NCI-H345 treated with DMSO at 0.1 percent for 48 hours (cell line): Measurements from ENCODE around the gene MED12L.
"Not testable (repeated sequence)": the region's sequence is repeated elsewhere in the genome, so short reads cannot be mapped to it uniquely, and the experiment has no call there.

ENCODE experiments used
- DNase-seq: peaks from one replicate; lab custom pipeline; 2025; ENCODE audit not compliant: unreplicated experiment; lab: John Stamatoyannopoulos, UW

Gene MED12L

GRCh38 chr3:151133917-151134450 is 48.5 kb downstream of the MED12L start:
- no peak for DNase-seq

GRCh38 chr3:151135541-151136337 is 50.3 kb downstream of the MED12L start:
- peak; percentile 38 for DNase-seq

DNA sequence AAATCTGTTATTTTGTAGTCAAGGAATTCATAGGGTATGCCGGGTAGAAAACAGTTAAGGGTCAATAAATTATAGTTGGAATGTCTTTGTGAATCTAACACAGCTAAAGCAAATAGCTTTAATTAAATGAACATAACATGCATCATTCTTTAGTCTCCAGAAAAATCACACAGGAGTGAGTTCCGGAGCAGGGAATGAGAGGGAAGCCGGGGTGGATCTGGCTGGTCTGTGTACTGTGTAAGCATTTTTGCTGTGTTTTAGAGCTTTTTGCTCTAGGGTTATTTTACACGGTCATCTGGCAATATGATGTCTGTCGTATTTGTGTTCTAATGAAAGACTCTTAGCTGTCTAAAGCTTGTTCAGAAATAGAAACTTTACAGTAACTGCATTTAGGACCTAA is 57.5 kb downstream of the MED12L start:
- no peak for DNase-seq

DNA sequence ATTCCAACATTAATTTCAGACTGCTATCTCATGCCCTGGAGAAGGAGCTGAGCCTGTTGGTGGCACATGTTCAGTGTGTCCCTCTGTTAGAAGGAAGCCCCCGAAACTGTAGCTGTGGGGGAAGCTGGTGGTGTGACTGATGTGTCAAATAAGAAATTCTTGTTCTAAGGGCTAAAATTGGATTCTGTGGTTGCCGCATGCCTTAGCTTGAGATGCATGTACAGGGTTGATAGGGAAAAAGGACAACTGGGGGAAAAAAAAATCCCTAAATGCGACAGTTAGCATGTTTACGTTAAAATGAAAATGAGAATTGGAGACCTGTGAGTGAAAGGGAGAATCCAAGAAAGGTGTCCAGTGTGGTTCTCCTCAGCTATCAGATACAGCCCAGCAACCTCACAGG is 58.6 kb downstream of the MED12L start:
- no peak for DNase-seq

DNA sequence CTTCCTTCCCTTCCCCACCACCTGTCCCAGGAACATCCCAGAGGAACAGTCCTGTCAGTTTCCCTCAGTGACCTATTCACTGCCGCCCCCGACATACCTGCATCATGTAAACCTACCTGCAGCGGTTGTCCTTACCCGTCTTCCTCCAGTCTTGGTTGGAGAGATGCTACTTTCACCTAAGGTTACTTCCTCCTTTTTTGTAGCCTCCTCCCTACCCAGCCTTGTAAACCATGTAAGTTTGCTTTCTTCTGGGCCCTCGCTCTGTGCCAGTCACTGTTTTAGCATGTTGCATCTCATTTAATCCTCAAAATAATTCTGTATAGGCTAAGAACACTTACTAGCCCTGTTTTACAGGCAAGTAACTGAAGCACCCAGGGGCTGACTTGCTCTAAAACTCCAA is 59.3 kb downstream of the MED12L start:
- no peak for DNase-seq

DNA sequence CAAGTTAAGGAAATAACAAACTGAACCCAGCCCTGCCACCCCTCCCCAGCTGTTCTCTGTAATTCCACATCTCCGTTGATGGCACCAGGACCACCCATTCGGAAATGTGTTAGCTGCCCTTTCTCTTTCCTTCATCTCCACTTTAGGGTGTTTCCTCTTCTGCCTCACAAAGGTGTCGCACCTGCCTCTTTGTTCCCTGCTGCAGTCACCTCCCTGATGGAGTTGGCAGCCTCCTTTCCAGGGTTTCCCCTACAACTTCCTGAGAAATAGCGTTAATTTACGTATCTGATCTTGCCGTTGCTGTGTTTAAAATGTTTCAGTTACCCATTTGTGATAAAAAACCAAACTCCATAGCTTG is 60.2 kb downstream of the MED12L start:
- DNase-seq, result no peak

DNA sequence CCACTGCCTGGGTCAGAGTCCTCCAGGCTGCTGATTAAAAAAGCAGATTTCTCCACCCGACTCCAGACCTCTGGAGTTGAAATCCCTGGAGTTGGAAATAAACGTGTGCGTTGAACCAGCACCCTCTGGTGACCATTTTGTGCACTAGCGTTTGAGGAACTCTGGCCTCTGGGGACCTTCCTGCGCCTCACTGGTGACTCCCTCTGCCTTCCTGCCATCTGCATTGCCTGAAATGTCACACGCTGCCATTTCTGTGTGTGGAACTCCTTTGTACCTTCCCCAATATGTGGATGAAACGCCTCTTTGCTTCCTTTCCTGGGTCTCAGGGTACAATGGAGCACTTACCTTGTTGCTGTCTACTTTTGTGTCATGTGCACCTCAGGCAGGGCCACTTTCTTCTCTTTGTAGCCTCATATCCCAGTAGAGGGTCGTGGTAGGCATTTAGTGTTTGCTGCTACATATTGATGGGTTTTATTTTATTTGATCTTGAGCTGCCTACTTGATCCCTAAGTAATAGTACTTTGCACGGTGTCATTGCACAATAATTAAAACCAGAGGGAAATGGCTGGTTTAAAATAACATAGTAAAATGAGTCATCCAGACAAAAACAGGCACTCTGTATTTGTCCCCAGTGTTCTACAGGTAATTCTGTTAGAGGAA is 60.7 kb downstream of the MED12L start:
- peak; percentile 66 for DNase-seq

GRCh38 chr3:151146731-151147091 is 61.2 kb downstream of the MED12L start:
- no peak for DNase-seq

- no peak for DNase-seq
Measured at GRCh38 chr3:151147299-151147698, 61.8 kb downstream of the MED12L start.

GRCh38 chr3:151152455-151153079 is 67.1 kb downstream of the MED12L start:
- no peak for DNase-seq

- DNase-seq, result no peak
Measured at GRCh38 chr3:151154566-151154965, 69.1 kb downstream of the MED12L start.

DNA sequence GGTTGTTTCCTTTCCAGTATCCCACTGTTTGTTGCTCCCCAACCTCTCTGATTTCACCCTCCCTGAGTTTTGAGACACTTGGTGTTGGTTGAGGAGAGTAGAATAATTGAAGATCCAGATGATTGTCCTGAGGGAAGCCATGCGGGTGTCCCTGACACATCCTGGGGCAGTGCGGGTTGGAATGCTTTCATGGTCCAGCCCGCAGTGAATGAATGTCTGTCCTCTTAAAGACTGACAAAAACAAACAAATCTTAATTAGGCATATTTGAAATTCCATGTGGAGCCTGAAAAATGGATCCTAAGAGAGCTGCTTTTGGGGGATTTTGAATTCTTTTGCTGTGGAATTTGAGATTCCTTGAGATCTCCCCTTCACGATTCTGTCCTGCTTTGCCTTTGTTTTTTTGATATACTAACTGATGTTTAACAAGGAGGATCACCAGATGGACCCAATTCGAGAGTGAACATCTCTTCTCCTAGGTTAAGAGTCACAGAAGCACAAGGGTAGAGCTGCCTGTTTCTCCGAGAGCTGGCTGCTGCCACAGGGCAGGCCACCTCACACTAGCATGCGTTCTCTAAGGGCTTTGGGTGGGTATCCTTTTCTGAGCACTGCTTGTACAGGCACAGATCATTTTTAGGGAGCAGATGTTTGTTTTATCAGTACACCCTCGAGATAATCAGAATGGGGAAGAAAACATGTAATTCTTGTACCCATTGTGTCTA is 70.1 kb downstream of the MED12L start:
- DNase-seq, result no peak

- no peak for DNase-seq
Measured at GRCh38 chr3:151156618-151157216, 71.3 kb downstream of the MED12L start.

GRCh38 chr3:151159806-151160205 is 74.3 kb downstream of the MED12L start:
- no peak for DNase-seq

DNA sequence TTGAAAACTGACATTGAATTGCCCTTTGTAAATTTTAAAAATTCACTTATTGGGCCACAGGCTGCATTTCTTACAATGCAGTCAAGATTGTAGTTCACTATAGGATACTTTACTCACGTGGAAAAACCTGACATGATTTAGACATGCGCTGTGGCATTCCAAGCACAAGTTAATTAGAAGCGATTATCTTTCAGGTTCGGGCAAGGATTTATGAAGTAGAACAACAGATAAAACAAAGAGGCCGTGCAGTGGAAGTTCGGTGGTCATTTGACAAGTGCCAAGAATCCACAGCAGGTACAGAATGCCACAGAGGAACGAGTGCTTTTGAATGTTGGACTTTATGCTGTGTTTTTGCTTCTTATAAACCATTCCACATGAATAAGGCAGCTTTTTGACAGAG is 79.8 kb downstream of the MED12L start:
- DNase-seq, result no peak

DNA sequence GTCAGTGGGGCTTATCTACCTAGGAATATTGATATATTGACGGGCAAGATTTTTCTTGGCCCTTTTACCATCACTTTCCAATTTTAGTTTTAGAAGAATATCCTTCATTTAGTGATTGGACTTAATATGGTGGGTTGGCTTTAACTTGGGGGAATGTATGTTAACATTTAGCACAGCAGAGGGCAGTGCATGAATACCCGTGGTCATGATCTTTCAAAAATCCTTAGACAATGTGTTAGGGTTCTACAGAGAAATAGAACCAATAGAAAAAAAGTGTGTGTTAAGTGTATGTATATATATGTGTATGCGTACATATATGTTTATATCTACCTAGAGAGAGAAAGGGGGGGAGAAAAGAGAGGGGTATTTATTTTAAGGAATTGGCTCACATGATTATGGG is 80.7 kb downstream of the MED12L start:
- no peak for DNase-seq

DNA sequence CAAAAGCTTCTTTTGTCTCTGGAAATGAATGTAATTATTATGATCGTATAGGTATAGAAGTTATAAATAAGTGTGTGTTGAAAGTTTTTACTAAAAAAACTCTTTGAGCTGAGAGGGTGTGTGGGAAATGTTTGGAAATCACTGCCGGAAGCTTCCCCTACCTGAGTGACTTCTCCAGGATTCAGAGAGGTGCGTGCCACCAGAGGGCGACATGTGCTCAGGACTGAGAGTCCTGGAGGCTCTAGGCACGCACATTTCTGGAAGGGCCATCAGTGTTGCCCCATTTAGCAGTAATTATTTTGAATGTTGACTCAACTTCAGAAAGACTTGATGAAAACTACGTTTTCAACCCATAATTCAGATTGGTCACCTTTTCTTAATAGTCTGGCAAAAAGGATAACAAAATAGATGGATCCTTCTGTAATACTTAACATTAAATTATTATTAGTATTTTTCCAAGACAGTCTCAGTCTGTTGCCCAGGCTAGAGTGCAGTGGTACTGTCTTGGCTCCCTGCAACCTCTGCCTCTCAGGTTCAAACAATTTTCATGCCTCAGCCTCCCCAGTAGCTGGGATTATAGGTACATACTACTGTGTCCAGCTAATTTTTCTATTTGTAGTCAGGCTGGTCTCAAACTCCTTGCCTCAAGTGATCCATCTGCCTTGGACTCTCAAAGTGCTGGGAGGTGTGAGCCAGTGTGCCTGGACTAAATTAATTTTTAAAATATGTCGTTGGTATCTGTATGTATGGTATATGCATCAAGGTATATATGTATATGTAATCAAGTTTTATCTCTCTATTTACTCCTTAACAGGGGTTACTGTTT is 83.0 kb downstream of the MED12L start:
- DNase-seq, result no peak

DNA sequence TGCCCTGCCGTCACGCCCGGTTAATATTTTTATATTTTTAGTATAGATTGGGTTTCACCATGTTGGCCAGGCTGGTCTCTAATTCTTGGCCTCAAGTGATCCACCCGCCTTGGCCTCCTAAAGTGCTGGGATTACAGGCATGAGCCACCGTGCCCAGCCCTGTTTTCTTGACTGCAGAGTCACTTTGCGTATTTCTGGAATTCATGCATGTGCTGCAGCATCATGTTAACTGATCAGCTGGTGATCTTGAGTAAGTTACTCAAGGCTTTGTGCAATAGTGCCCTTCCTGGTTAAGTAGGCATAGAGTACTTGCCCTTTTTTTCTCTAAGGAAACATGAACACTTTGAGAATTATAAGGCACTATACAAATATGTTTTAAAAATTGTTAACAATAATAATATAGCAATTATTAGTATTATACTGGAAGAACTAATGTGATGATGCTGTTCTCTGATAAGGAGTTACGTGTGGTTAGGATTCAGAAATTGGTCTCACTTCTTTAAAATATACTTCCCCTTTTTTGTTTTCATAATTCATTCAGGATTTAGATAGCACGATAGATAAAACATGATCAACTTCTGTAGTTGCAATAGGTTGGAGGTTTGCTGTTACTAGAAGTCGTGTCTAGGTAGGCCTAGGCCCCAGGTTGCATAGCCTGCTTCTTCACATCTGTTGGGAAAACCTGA is 83.9 kb downstream of the MED12L start:
- no peak for DNase-seq

GRCh38 chr3:151169948-151170679 is 84.7 kb downstream of the MED12L start:
- not testable (repeated sequence) for DNase-seq
